NCI-H1092 treated with DMSO at 0.1 percent for 48 hours (cell line): ENCODE measurements around the gene ACOD1.
"Not testable (repeated sequence)": the region's sequence is repeated elsewhere in the genome, so short reads cannot be mapped to it uniquely, and the experiment has no call there.

Experiments
- DNase-seq: peaks from one replicate; lab custom pipeline; 2025; lab: John Stamatoyannopoulos, UW

Gene ACOD1

GRCh38 chr13:76954538-76954937 is 6.2 kb downstream of the ACOD1 start:
- DNase-seq = no peak

- DNase-seq = no peak
Observed at GRCh38 chr13:76955193-76955592, 6.9 kb downstream of the ACOD1 start.

- no peak for DNase-seq
Observed at GRCh38 chr13:76955661-76956060, 7.3 kb downstream of the ACOD1 start.

GRCh38 chr13:76958841-76959432 is 10.6 kb downstream of the ACOD1 start:
- no peak for DNase-seq

GRCh38 chr13:76959734-76960133 is 11.4 kb downstream of the ACOD1 start:
- not testable (repeated sequence) for DNase-seq

GRCh38 chr13:76965759-76966421 is 17.6 kb downstream of the ACOD1 start:
- DNase-seq = no peak

- DNase-seq = no peak
Observed at GRCh38 chr13:76967031-76967430, 18.7 kb downstream of the ACOD1 start.

- DNase-seq = no peak
Observed at GRCh38 chr13:76968041-76968440, 19.7 kb downstream of the ACOD1 start.

- no peak for DNase-seq
Observed at GRCh38 chr13:76969488-76970365, 21.4 kb downstream of the ACOD1 start.

GRCh38 chr13:76971215-76971614 is 22.9 kb downstream of the ACOD1 start:
- no peak for DNase-seq

- no peak for DNase-seq
Observed at GRCh38 chr13:76971851-76972829, 23.8 kb downstream of the ACOD1 start.

GRCh38 chr13:76973920-76974617 is 25.8 kb downstream of the ACOD1 start:
- DNase-seq = no peak

GRCh38 chr13:76974618-76974975 is 26.3 kb downstream of the ACOD1 start:
- DNase-seq = no peak

GRCh38 chr13:76975863-76976262 is 27.6 kb downstream of the ACOD1 start:
- DNase-seq = no peak

GRCh38 chr13:76976490-76976889 is 28.2 kb downstream of the ACOD1 start:
- no peak for DNase-seq

- DNase-seq = no peak
Observed at GRCh38 chr13:76976929-76977328, 28.6 kb downstream of the ACOD1 start.

- peak; percentile 66 for DNase-seq
Observed at GRCh38 chr13:76980075-76980718, 31.9 kb downstream of the ACOD1 start.

GRCh38 chr13:76982061-76982460 is 33.8 kb downstream of the ACOD1 start:
- no peak for DNase-seq

- no peak for DNase-seq
Observed at GRCh38 chr13:76983676-76984075, 35.4 kb downstream of the ACOD1 start.

GRCh38 chr13:76991432-76991795 is 43.1 kb downstream of the ACOD1 start:
- no peak for DNase-seq
